GDM1 (cell line): ENCODE results near the gene C6orf62.
"Not testable (repeated sequence)": the region's sequence is repeated elsewhere in the genome, so short reads cannot be mapped to it uniquely, and the experiment has no call there.

Source experiments
- DNase-seq: peaks from one replicate; lab custom pipeline; 2025; lab: John Stamatoyannopoulos, UW

The C6orf62 gene

DNA sequence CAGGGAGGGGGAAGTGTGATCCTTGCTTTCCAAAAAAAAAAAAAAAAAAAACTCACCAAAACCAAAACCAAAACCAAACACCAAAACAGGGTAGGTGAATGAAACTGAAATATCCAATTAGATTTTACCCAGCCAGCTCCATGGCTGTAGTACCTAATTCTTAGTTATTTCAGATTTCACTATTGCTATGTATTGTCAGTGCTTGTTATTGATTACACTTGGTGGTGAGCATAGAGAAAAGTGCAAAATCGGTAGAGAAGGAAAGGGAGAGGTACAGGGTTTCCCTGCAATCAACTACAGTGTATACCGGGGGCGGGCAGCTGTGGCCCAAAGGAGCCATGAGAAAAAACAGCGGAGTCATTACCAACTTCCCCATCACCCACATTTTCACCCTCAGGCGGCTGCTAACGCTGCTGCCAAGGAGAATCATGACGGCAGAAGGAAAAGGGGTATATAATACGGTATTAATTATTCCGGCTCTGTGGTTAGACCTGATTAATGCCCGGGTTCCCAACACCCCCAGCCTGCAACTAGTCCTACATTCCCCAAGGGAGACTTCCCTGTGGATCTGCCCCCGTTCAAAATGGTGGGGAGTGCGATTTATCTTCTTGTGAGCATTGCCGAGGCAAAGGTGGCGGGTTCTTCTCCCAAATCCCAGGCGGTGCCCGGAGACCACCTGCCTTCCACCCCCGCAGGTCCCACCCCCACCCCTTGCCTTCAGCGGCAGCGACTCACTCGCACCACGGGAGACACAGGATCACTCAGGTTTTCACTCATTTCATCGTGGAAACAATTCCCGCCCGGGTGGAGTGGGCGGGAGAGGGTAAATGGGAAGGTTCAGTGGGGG is at the start of gene C6orf62:
Gene C6orf62 (minus strand): TSS at position 30 of the 847 bp plus-strand sequence. CDS start 486 bp downstream, outside the sequence.
- peak; percentile 26 for DNase-seq

DNA sequence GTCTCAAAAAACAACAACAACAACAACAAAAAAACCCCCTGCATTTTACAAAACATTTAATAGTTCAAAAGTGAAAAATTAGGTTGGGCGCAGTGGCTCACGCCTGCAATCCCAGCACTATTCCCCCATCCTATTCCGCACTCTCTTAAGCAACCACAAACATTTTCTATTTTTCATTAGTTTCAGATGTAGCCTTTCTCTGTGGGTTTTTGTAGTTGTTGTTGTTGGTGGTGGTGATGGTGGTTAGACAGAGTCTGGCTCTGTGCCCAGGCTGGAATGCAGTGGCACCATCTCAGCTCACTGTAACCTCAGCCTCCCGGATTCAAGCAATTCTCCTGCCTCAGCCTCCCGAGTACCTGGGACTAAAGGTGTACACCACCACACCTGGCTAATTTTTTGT is 49.4 kb upstream of the C6orf62 start:
- DNase-seq = no peak

DNA sequence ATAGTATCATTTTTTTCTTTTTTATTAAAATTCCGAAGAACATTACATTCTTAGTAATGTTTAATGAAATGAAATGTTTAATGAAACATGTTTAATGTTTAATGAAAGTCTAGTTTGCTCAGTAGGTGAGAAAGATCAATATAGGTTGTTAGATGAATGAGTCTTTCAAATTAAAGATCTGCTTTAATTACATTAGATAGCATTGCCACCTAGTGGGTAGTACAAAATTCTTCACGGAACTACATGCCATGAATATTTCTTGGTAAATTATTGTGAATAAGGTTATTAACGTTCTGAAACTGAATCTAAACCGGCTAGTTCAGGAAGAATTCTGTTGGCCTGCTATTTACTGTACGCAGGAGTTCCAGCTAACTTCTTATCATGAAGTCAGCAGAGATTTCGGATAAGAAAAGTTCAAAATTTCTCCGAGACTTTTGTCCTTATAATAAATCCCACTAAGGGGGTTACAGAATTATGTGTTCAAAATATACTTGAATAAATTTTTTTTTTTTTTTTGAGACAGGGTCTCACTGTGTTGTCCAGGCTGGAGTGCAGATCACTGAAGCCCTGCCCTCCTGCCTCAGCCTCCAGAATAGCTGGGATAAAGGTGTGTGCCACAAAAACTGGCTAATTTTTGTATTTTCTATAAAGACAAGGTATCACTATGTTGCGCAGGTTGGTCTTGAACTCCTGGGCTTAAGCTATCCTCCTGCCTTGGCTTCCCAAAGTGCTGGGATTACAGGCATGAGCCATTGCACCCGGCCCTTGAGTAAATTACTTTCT is 47.9 kb upstream of the C6orf62 start:
- no peak for DNase-seq

DNA sequence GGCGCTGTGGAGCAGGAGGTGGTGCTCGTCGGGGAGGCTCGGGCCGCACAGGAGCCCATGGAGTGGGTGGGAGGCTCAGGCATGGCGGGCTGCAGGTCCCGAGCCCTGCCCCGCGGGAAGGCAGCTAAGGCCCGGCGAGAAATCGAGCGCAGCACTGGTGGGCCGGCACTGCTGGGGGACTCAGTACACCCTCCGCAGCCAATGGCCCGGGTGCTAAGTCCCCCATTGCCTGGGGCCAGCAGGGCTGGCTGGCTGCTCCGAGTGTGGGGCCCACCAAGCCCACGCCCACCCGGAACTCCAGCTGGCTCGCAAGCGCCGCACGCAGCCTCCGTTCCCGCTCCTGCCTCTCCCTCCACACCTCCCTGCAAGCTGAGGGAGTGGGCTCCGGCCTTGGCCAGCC is 47.0 kb upstream of the C6orf62 start:
- DNase-seq = not testable (repeated sequence)

DNA sequence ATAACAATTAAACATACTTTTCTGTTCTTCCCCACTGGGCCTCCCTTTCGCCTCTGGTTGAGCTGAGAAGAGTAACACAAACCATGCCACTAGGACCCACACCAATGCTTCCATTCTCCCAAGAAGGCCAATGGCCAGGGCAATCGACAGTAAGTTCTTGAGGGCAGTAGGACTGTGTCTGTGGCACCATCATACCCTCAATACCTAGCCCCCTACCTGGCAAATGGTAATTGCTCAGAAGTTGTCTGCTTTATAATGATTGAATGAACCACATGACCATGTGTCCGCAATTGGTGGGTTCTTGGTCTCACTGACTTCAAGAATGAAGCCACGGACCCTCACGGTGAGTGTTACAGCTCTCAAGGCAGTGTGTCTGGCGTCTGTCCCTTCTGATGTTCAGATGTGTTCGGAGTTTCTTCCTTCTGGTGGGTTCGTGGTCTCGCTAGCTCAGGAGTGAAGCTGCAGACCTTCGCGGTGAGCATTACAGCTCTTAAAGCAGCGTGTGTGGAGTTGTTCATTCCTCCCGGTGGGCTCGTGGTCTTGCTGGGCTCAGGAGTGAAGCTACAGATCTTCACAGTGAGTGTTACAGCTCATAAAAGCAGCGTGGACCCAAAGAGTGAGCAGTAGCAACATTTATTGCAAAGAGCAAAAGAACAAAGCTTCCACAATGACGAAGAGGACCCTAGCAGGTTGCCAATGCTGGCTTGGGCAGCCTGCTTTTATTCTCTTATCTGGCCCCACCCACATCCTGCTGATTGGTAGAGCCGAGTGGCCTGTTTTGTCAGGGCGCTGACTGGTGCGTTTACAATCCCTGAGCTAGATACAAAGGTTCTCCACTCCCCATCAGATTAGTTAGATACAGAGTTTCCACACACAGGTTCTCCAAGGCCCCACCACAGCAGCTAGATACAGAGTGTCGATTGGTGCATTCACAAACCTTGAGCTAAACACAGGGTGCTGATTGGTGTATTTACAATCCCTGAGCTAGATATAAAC is 46.2 kb upstream of the C6orf62 start:
- not testable (repeated sequence) for DNase-seq

DNA sequence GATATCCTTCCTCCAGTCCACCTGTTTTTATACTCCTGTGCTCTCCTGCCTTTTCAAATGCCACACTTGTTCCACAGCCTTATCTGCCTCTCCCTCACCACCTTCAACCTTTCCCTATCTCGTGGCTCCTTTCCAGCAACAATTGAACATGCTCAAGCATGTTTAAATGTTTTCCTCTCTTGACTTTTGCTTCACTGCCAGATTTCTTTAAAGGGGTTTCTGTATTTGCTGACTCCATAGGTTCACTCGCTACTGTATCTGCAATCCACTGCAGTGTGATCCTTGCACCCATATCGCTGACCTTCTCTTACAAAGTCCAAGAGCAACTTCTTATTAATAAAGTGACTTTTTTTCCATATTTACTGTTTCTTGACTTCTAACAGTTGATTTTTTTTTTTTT is 44.6 kb upstream of the C6orf62 start:
- no peak for DNase-seq

DNA sequence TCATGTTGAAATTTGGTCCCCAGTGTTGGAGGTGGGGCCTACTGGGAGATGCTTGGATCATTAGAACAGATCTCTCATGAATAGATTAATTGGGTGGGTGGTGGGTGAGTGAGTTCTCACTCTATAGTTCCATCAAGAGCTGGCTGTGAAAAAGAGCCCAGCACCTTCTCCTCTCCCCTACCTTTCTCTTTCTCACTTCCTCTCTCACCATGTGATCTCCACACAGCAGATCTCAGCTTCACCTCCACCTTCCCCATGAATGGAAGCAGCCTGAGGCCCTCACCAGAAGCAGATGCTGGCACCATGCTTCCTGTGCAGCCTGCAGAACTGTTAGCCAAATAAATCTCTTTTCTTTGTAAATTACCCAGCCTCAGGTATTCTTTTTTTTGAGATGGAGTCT is 42.9 kb upstream of the C6orf62 start:
- no peak for DNase-seq

DNA sequence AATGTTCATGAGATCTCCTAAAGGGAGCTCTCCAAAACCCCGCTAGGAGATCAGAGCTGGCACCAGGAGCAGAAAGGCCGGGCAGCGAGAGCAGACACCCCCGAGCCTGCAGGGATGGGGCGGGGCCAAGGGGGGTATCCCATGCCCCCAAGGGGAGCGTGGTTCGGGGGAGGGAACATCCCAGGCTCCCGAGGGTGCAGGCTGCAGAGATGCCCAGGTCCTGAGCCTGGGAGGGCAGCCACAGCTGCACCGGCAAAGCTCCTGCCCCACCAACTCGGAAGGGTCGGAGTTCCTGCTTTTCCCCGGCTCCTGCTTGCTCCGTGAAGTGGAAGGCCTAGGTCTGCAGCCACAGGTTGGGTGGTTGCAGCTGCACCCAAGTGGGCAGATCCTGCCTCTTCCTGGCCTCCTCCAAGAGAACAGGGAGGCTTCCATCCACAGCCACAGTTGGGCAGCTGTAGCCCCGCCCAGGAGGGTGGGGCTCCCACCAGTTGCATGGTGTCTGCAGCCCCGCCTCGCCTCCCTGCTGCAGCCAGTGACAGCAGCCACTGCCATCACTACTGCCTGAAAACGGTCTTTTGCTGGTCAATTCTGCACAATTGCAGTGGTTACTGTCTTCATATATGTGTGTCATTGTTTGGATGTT is 42.4 kb upstream of the C6orf62 start:
- no peak for DNase-seq

DNA sequence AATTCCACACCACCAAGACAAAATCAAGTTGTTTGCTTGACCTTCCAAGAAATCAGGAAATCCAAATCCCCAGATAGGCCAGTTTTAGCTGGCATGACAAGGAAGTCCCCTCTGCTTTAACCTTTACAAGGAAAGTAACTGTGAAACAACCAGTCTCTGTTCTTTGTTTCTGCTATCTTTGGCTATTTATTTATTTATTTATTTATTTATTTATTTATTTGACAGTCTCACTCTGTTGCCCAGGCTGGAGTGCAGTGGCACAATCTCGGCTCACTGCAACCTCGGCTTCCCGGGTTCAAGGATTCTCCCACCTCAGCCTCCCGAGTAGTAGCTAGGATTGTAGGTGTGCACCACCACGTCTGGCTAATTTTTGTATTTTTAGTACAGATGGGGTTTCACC is 41.3 kb upstream of the C6orf62 start:
- DNase-seq = no peak

DNA sequence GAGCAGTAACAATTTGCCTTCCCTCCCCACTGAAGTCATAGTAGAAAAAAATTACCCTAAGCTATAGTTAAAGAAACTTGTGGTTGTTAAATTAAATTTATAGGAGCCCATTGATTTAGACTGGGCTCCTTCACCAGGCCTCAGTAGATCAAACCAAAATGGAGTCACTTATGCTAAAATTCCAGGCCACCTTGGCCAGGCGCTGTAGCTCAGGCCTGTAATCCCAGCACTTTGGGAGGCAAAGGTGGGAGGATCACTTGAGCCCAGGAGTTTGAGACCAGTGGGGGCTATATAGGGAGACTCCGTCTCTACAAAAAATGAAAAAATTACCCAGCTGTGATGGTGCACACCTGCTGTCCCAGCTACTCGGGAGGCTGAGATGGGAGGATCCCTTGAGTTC is 40.8 kb upstream of the C6orf62 start:
- no peak for DNase-seq

DNA sequence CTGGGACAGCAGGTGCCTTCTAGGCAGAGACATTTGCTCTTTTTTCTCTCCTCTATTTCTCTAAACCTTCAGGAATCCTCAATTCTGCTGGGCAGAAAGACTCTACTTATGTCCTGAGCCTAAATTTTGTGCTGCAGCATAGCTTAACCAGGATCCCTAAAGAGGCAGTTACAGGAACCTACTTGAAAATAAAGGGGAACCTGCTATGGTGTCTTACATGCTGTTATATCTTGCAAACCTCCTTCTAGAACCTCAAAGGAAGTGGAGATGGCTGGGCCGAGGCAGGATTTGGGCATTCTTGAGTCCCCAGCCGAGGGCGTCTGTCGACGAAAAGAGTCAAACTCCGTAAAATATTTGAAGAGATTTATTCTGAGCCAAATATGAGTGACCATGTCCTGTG is 38.7 kb upstream of the C6orf62 start:
- no peak for DNase-seq

DNA sequence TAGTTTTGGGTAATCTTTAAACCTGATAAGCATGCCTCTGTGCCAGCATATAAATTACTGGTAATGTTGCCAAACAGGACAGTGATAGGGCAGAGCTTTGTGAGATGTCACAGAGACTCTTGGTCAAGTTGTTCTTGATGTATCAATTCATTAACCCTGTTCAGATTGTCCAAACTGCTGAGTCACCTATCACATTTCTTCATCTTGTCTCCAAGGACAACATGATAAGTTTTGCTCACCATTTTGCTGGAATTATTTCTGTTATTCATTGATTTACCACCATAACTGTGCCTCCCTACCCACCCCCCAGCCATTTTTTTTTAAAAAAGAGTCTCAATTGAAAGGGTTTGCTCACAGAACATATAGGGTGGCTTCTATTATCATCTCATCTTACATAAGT is 36.3 kb upstream of the C6orf62 start:
- no peak for DNase-seq

DNA sequence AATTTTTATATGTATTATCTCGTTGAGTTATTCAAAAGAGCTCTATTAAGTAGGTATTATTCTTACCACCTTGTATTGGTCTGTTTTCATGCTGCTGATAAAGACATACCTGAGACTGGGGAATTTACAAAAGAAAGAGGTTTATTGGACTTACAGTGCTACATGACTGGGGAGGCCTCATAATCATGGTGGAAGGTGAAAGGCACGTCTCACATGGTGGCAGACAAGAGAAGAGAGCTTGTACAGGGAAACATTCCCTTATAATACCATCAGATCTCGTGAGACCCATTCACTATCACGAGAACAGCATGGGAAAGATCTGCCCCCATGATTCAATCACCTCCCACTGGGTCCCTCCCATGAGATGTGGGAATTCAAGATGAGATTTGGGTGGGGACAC is 35.4 kb upstream of the C6orf62 start:
- DNase-seq = not testable (repeated sequence)

DNA sequence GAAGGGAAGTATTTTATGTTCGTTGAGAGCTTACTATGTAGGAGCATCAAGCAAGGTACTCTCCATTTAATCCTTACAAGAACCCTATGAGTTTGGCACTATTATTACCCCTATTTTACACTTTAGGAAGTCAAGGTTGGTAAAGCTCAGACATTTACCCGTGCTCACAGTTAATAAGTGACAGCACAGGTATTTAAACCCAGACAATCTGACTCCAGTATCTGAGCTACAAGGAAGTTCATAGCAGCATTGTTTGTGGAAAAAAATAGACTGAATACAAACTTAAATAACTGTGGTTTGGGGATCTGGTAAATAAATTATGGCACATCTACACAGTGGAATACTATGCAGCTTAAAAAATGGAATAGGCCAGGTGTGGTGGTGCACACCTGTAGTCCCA is 34.6 kb upstream of the C6orf62 start:
- DNase-seq = no peak

DNA sequence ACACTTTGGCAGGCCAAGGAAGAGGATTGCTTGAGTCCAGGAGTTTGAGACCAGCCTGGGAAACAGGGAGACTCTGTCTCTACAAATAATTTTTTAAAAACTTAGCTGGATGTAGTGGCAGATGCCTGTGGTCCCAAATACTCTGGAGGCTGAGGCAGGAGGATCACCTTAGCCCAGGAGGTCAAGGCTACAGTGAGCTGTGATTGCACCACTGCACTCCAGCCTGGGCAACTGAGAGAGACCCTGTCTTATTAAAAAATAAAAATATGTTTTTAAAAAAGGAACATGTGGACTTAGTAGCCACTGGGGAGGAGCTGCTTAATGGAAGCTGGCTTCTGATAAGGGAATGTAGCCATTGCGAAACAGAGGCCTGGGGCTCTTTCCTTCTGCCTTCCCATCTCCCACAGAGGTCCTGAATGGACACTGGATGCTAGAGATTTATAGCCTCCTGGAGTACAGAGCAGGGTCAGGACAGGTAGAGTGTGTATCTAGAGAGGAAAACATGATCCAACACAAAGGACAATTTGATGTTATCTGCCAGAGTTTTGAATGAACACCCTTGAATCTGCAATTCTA is 34.1 kb upstream of the C6orf62 start:
- no peak for DNase-seq

DNA sequence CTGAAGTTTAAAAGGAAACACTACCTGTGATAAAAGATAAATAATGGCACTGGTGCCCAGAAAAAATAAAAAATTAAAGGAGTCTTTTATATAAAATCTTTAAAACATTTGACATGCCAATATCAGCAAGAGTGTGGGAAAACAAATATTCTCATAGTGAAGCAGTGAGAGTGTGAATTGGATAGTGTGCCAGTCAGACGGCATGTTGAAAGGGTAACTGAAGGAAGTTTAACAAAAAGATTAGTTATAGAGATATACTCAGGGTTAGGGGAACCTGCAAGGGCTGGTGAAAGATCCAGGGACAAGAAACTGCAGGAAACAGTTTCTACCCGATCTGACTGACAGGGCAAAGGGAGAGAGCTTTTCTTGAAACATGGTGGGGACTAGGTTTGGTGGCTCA is 33.5 kb upstream of the C6orf62 start:
- DNase-seq = no peak

DNA sequence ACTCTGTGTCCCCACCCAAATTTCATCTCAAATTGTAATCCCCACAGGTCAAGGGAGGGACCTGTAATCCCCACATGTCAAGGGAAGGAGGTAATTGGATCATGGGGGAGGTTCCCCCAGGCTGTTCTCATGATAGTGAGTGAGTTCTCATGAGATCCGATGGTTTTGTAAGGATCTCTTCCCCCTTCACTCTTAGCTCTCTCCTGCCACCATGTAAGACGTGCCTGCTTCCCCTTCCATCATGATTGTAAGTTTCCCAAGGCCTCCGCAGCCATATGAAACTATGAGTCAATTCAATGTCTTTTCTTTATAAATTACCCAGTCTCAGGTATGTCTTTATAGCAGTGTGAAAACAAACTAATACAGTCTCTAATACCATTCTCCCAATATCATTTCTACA is 31.9 kb upstream of the C6orf62 start:
- DNase-seq = not testable (repeated sequence)

DNA sequence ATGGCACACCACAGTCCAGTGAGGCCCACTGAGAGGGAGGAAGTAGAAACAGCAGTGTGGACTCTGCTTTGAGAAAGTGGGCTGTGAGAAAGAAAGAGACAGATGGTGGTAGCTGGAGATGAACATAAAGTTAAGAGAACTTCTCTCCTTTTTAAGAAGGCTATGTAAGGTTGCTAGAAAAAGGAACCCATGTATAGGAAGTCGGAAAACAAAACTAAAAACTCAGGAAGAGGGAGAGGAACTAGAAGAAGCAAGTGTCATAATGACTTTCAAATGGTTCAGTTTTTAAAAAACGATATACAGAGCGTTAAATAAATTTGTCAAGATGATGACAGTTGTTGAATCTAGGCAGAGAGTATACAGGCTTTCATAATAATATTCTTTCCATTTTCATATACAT is 30.3 kb upstream of the C6orf62 start:
- DNase-seq = no peak

DNA sequence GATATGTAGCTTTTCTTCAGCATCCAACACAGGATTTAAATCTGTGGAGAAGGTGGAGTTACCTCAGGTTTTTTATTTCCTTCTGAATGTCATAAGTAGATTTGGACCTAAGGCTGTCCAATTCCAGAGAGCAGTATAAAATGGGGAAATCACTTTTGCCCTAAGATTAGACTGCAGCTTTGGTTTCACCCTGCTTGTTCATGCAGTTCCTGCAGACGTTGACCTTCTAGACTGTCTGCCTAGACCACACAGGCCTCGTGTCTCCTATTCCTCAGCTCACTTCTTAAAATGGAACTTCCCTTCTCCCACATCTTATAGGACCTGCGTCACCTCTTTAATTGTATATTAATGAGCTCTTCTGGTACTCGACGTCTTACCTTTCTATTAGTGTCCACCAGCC is 26.0 kb upstream of the C6orf62 start:
- no peak for DNase-seq

DNA sequence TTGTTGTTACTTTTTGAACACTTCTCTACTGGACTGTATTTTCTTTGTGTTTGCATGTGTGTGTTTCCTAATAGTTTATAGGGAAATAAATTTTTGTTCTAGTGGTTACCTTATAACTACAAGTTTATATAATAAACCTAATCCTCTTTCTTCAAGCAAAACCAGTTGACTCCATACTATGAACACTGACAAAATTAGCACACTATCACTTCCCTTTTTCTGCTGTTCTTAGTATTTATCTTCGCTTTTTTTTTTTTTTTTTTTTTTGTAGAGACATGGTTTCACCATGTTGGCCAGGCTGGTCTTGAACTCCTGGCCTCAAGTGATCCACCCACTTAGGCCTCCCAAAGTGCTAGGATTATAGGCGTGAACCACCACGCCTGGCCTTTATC is 25.0 kb upstream of the C6orf62 start:
- no peak for DNase-seq

DNA sequence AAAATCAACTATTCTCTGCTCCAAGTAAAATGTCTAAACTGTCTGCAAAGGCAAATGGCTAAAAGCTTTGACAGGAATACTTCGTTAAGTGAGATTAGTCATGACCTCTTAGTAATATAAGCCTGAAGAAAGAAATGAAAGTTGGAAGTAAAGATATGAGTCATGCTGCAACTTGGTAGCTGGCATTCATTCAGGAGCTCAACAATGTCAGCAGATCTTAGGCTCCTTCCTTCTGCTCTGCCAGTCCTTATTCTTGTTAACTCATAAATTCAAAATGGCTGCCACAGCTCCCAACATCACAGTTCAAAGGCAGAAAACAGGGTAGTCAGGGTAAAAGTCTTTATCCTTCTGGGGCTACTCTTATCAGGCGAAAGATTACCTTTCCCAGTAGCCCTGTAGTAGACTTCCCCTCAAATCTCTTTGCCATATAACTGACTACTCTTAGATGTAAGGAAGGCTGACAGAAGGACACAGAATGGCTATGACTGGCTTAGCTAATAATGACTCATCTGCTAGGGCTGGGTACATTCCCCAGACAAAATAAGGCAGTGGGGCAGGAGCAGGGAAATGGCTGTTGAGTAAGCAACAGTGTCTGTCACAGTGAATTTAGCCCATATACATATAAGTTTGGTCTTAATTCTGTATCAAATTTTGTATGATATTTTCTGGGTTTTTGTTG is 24.4 kb upstream of the C6orf62 start:
- no peak for DNase-seq
